DMS153 treated with DMSO at 0.1 percent for 48 hours (cell line): ENCODE measurements around the gene GPX2.

ENCODE experiments used
- DNase-seq: peaks from one replicate; lab custom pipeline; 2025; ENCODE audit not compliant: unreplicated experiment; lab: John Stamatoyannopoulos, UW

The GPX2 gene

GRCh38 chr14:64960762-64961276 is 18.3 kb upstream of the GPX2 start:
- DNase-seq = peak; percentile 44

GRCh38 chr14:64958743-64959142 is 16.2 kb upstream of the GPX2 start:
- no peak for DNase-seq

- DNase-seq = no peak
These were observed 15.7 kb upstream of the GPX2 start for GRCh38 chr14:64958201-64958600.

- DNase-seq = no peak
These were observed 14.3 kb upstream of the GPX2 start for GRCh38 chr14:64956697-64957406.

GRCh38 chr14:64955297-64955696 is 12.8 kb upstream of the GPX2 start:
- no peak for DNase-seq

GRCh38 chr14:64954491-64955240 is 12.1 kb upstream of the GPX2 start:
- DNase-seq = no peak

- no peak for DNase-seq
These were observed 11.1 kb upstream of the GPX2 start for GRCh38 chr14:64953661-64954060.

GRCh38 chr14:64953310-64953654 is 10.7 kb upstream of the GPX2 start:
- DNase-seq = no peak

- DNase-seq = no peak
These were observed 10.2 kb upstream of the GPX2 start for GRCh38 chr14:64952598-64953309.

GRCh38 chr14:64951724-64952123 is 9.2 kb upstream of the GPX2 start:
- no peak for DNase-seq

GRCh38 chr14:64951291-64951690 is 8.7 kb upstream of the GPX2 start:
- DNase-seq = no peak

GRCh38 chr14:64950889-64951288 is 8.3 kb upstream of the GPX2 start:
- DNase-seq = no peak

- DNase-seq = no peak
These were observed 6.2 kb upstream of the GPX2 start for GRCh38 chr14:64948612-64949210.

GRCh38 chr14:64947710-64948611 is 5.4 kb upstream of the GPX2 start:
- DNase-seq = no peak

- no peak for DNase-seq
These were observed 3.9 kb upstream of the GPX2 start for GRCh38 chr14:64946310-64947045.

- DNase-seq = no peak
These were observed 3.1 kb upstream of the GPX2 start for GRCh38 chr14:64945431-64946178.

GRCh38 chr14:64944861-64945260 is 2.3 kb upstream of the GPX2 start:
- no peak for DNase-seq

GRCh38 chr14:64944041-64944440 is 1.5 kb upstream of the GPX2 start:
- DNase-seq = no peak

GRCh38 chr14:64943556-64943955 is 1.0 kb upstream of the GPX2 start:
- DNase-seq = no peak
